Chondrocyte (in vitro differentiated cells): Measurements from ENCODE around the gene B4GAT1. TPM values are rescaled to one million over a fixed set of nuclear protein-coding genes. Genes with fewer than 3 reads are reported as not detected.

ENCODE experiments used
- DNase-seq: peaks from one replicate; pipeline ENCODE4 v3.0.0; 2021; ENCODE audit warnings: mixed read lengths, low spot score
- H3K27ac Mint-ChIP-seq: one replicate; pipeline ENCODE4 v1.8.0; 2021; ENCODE audit warnings: mild to moderate bottlenecking, moderate library complexity, mixed read lengths; ENCODE audit not compliant: unreplicated experiment
- H3K27me3 Mint-ChIP-seq: 2 replicates; pipeline ENCODE4 v1.8.0; 2021; ENCODE audit warnings: low read depth, mixed read lengths
- H3K36me3 Mint-ChIP-seq: 2 replicates; pipeline ENCODE4 v1.8.0; 2021; ENCODE audit warnings: low read depth, mixed read lengths
- H3K4me1 Mint-ChIP-seq: 2 replicates; pipeline ENCODE4 v1.8.0; 2021; ENCODE audit warnings: low read depth, mild to moderate bottlenecking, mixed read lengths
- H3K4me3 Mint-ChIP-seq: one replicate; pipeline ENCODE4 v1.8.0; 2021; ENCODE audit warnings: mild to moderate bottlenecking, moderate library complexity, mixed read lengths; ENCODE audit not compliant: unreplicated experiment
- H3K9me3 Mint-ChIP-seq: 2 replicates; pipeline ENCODE4 v1.8.0; 2021; ENCODE audit warnings: low read depth, mixed read lengths
- total RNA-seq: library from RNA; stranded (reverse); gene quantifications from 3 replicates; pipeline ENCODE4 v1.2.1, GENCODE V29; 2021
- TF ChIP-seq, protein P1 (sequence below): fragments of 200-600 bp; sonication (generic); IDR thresholded peaks from 2 replicates; pipeline ENCODE4 v1.5.0; 2021; ENCODE audit warnings: antibody characterized with exemption, mild to moderate bottlenecking, moderate library complexity

Gene B4GAT1
- total RNA-seq, 1 donor from 2014 or later: 18.2 TPM

DNA sequence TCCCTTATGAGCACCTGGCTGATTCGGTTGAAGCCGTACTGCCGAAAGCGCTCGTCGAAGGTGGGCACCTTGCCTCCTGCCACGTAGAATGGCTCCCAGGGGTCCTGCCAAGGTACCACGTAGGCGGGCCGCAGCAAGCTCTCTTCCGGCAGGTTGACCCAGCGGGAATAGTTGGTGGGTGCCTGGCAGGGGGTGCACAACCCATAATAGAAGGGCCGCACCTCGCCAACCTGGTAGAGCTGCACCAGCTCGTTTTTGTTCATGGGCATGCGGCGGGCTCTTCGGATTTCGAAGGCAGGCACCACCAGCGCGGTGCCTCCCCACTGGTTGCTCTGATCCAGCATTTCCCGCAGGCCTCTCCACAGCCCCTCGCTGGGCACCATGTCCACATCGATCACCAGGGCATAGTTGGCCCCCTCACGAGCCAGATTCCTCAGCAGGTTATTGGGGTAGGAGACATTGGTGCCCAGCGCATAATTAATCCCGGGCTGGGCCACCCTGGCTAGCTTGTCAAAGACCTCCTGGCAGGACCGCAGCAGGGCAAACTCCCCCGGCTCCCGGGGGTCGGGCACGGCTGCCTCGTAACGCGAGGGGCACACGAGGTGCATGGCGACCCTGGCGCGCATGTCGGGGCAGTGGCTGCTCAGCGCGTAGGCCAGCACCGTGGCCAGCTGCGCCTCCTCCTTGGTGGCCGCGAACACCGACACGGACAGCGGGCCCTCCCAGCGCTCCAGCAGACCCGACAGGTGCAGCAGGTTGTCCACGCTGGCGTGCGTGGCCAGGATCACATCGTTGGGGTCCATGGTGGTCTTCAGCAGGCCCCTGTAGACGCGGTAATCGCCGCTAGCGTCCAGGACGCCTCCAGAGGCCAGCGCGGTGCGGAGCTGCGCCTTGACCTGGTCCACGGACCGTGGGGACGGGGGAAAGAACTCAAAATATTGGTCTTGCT, 679 bp downstream of the B4GAT1 start:
- DNase-seq: no peak
- H3K36me3 Mint-ChIP-seq: peaks cover 3% of the 10 kb centered on the region
- no peaks in the 10 kb centered on the region for H3K9me3 Mint-ChIP-seq
- H3K4me1 Mint-ChIP-seq: peaks cover 50% of the 10 kb centered on the region
- TF ChIP-seq, protein P1, sequence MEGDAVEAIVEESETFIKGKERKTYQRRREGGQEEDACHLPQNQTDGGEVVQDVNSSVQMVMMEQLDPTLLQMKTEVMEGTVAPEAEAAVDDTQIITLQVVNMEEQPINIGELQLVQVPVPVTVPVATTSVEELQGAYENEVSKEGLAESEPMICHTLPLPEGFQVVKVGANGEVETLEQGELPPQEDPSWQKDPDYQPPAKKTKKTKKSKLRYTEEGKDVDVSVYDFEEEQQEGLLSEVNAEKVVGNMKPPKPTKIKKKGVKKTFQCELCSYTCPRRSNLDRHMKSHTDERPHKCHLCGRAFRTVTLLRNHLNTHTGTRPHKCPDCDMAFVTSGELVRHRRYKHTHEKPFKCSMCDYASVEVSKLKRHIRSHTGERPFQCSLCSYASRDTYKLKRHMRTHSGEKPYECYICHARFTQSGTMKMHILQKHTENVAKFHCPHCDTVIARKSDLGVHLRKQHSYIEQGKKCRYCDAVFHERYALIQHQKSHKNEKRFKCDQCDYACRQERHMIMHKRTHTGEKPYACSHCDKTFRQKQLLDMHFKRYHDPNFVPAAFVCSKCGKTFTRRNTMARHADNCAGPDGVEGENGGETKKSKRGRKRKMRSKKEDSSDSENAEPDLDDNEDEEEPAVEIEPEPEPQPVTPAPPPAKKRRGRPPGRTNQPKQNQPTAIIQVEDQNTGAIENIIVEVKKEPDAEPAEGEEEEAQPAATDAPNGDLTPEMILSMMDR: no peak
- H3K27me3 Mint-ChIP-seq: no peaks in the 10 kb centered on the region
- H3K27ac Mint-ChIP-seq: peak overlapping the region; percentile 54
- peak overlapping the region; percentile 75 for H3K4me3 Mint-ChIP-seq

DNA sequence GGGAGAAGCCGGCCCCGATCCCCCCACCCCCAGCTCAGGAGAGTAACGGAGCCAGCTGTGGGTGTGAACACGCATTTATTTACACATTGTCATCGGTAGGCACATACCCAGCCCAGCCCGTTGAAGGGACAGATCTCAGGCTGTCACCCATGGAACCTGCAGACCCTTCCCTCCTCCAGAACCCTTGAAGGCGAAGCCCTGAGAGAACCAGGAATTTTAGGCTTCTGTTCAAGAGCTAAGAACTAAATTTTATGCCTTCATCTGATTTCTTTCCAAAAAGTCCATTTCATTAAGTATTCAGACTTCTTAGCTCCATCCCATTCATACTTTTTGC, 2.1 kb downstream of the B4GAT1 start:
- H3K9me3 Mint-ChIP-seq: no peaks in the 10 kb centered on the region
- TF ChIP-seq, protein P1: no peak
- H3K4me1 Mint-ChIP-seq: peaks cover 50% of the 10 kb centered on the region
- no peak for DNase-seq
- peaks cover 9% of the 10 kb centered on the region for H3K36me3 Mint-ChIP-seq
- H3K27me3 Mint-ChIP-seq: no peaks in the 10 kb centered on the region
- peak overlapping the region; percentile 96 for H3K27ac Mint-ChIP-seq
- H3K4me3 Mint-ChIP-seq: peak overlapping the region; percentile 92

DNA sequence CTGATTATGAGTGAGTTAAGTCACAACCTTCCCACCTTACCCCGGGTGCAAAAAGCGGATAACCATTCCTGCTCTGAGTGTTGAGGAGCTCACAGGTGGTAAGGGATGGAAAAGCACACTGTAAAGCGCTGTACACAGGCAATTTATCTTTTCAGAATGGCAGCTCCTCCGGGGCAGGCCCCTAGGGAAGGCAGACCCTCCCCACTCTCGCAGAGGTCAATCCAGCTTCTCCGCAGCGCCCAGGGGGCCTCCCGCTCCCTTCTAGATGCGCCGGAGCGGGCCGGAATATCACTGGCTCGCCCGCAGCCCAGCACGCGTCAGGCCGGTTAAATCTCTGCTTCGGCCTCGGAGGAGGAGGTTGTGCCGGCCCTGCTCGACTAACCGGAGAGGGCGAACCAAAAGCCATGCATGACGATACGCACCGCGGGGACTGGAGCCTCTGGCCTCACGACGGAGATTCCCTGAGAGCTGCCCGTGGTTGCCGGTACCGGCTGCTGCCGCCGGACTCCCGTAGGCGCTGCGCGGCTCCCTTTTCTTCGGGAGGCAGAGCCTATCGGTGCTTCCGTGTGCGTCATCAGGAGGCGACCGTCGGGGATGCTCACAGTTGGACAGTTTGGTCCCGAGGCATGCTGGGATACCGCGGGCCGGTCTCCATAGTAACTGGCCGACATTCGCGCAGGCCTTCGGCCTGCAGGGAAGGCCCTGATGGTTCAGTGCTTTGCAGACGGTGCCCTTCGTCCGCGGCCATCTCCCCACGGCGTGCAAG, 2.7 kb downstream of the B4GAT1 start, which contains the start of gene BRMS1:
TSS of gene BRMS1 (minus strand) at position 555 of the 766 bp plus-strand sequence. CDS start 2,870 bp downstream, outside the sequence.
- Mint-ChIP-seq H3K36me3 (peaks cover 9% of the 10 kb centered on the region), H3K9me3 (no peaks in the 10 kb centered on the region), H3K27me3 (no peaks in the 10 kb centered on the region), H3K4me3 (peak within 1 kb of the TSS; percentile 92), H3K4me1 (peaks cover 50% of the 10 kb centered on the region), H3K27ac (peak within 1 kb of the TSS; percentile 96)
- TF ChIP-seq, protein P1: peak; percentile 28
- peak; percentile 98 for DNase-seq

DNA sequence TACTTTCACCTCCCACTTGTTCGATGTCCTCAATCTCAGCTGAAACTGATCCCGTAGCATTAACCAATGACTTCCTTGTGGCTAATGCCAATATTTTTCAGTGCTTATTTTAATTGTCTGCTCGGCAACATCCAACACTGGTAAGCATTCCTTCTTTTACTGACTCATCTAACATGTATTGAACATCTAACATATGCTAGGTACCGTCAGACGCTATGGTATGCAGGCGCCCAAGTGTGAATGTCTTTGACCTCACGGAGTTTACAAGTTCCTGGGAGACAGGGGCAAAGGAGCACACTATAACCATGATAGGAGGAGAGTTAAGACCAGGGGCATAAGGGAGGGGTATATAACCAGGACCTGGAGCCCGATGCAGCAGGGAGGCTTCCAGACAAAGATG, 4.3 kb downstream of the B4GAT1 start:
- H3K4me1 Mint-ChIP-seq: peaks cover 48% of the 10 kb centered on the region
- peak overlapping the region; percentile 4 for H3K4me3 Mint-ChIP-seq
- no peak overlapping the region for H3K27ac Mint-ChIP-seq
- no peaks in the 10 kb centered on the region for H3K9me3 Mint-ChIP-seq
- TF ChIP-seq, protein P1: no peak
- DNase-seq: peak; percentile 11
- H3K36me3 Mint-ChIP-seq: peaks cover 14% of the 10 kb centered on the region
- H3K27me3 Mint-ChIP-seq: no peaks in the 10 kb centered on the region

DNA sequence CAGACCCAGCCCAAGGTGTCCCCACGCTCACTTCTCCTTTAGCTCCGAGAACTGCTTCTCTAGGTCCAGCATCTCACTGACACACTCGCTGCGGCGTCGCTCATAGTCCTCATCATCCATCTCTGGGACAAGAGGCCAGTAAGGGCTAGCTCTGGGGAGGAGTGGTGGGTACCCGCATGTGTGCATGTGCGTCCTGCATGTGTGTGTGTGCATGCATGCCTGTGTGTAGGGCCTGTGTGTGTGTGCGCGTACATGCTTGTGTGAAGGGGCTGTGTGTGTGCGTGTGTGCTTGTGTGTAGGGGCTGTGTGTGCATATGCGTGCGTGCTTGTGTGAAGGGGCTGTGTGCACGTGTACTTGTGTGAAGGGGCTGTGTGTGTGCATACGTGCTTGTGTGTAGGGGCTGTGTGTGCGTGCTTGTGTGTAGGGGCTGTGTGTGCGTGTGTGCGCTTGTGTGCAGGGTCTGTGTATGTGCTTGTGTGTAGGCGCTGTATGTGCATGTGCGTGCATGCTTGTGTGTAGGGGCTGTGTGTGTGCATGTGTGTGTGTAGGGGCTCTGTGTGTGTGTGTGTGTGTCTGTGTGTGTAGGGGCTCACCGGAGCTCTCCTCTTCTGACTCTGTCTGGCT, 5.8 kb downstream of the B4GAT1 start:
- Mint-ChIP-seq H3K9me3 (no peaks in the 10 kb centered on the region), H3K27me3 (no peaks in the 10 kb centered on the region), H3K4me3 (no peak overlapping the region), H3K27ac (no peak overlapping the region), H3K36me3 (peaks cover 16% of the 10 kb centered on the region), H3K4me1 (peaks cover 53% of the 10 kb centered on the region)
- DNase-seq: peak; percentile 61
- TF ChIP-seq, protein P1: no peak
